Measurements from ENCODE around the gene PRICKLE2. TPM values are rescaled to one million over a fixed set of nuclear protein-coding genes. Genes with fewer than 3 reads are reported as not detected.

Gene PRICKLE2
- total and polyA plus RNA-seq, 2 donors (not counting 1 experiment from before 2014, with no cell fraction given) = 14.1 to 29.4 TPM

GRCh38 chr3:64057231-64057630 lies 168.0 kb downstream of the PRICKLE2 start:
- TF ChIP-seq CTCF (conservative IDR thresholded peaks at IDR 0.05 in 1 of 2, IDR thresholded peaks at IDR 0.05 in 1 of 2; ENCODE audit: low read depth in 1 of 2, low read length in 2 of 2) (no peak), EZH2 (IDR thresholded peaks at IDR 0.05; ENCODE audit: low read length, missing control alignments) (no peak)
- Histone ChIP-seq H3K9ac (ENCODE audit: insufficient read depth, low read length) (no peak overlapping the region), H4K20me1 (ENCODE audit: control insufficient read depth, extremely low read depth, insufficient read depth, low read length) (no peaks in the 10 kb centered on the region), H3K27ac (ENCODE audit: insufficient read depth, low read length) (no peak overlapping the region), H2AFZ (ENCODE audit: low read length) (no peak overlapping the region), H3K36me3 (ENCODE audit: control insufficient read depth, insufficient read depth, low read length) (no peaks in the 10 kb centered on the region), H3K27me3 (ENCODE audit: control insufficient read depth, insufficient read depth, low read length) (no peaks in the 10 kb centered on the region), H3K4me2 (ENCODE audit: extremely low read depth, insufficient read depth, low read length) (no peak overlapping the region), H3K9me3 (ENCODE audit: control insufficient read depth, insufficient read depth, low read depth, low read length) (no peaks in the 10 kb centered on the region), H3K4me1 (ENCODE audit: control insufficient read depth, extremely low read depth, insufficient read depth, low read length) (no peaks in the 10 kb centered on the region), H3K4me3 (replicated peaks in 1 of 4; ENCODE audit: control extremely low read depth in 1 of 4, insufficient read depth in 1 of 4, low read depth in 3 of 4, low read length in 4 of 4) (no peak overlapping the region), H3K79me2 (ENCODE audit: control insufficient read depth, insufficient read depth, low read length) (no peaks in the 10 kb centered on the region)
- DNase-seq (ENCODE audit: low read depth in 2 of 2) = no peak

GRCh38 chr3:64056606-64057180 lies 168.6 kb downstream of the PRICKLE2 start:
- Histone ChIP-seq H3K36me3 (ENCODE audit: control insufficient read depth, insufficient read depth, low read length) (no peaks in the 10 kb centered on the region), H3K79me2 (ENCODE audit: control insufficient read depth, insufficient read depth, low read length) (no peaks in the 10 kb centered on the region), H4K20me1 (ENCODE audit: control insufficient read depth, extremely low read depth, insufficient read depth, low read length) (no peaks in the 10 kb centered on the region), H3K9ac (ENCODE audit: insufficient read depth, low read length) (no peak overlapping the region), H3K4me1 (ENCODE audit: control insufficient read depth, extremely low read depth, insufficient read depth, low read length) (no peaks in the 10 kb centered on the region), H2AFZ (ENCODE audit: low read length) (no peak overlapping the region), H3K27ac (ENCODE audit: insufficient read depth, low read length) (no peak overlapping the region), H3K4me3 (replicated peaks in 1 of 4; ENCODE audit: control extremely low read depth in 1 of 4, insufficient read depth in 1 of 4, low read depth in 3 of 4, low read length in 4 of 4) (no peak overlapping the region), H3K4me2 (ENCODE audit: extremely low read depth, insufficient read depth, low read length) (no peak overlapping the region), H3K9me3 (ENCODE audit: control insufficient read depth, insufficient read depth, low read depth, low read length) (no peaks in the 10 kb centered on the region), H3K27me3 (ENCODE audit: control insufficient read depth, insufficient read depth, low read length) (no peaks in the 10 kb centered on the region)
- TF ChIP-seq EZH2 (IDR thresholded peaks at IDR 0.05; ENCODE audit: low read length, missing control alignments) (no peak), CTCF (conservative IDR thresholded peaks at IDR 0.05 in 1 of 2, IDR thresholded peaks at IDR 0.05 in 1 of 2; ENCODE audit: low read depth in 1 of 2, low read length in 2 of 2) (no peak)
- DNase-seq (ENCODE audit: low read depth in 2 of 2) = peak in 1 of 2 donors; percentile 96

- Histone ChIP-seq H3K36me3 (ENCODE audit: control insufficient read depth, insufficient read depth, low read length) (no peaks in the 10 kb centered on the region), H3K4me2 (ENCODE audit: extremely low read depth, insufficient read depth, low read length) (no peak overlapping the region), H3K79me2 (ENCODE audit: control insufficient read depth, insufficient read depth, low read length) (no peaks in the 10 kb centered on the region), H4K20me1 (ENCODE audit: control insufficient read depth, extremely low read depth, insufficient read depth, low read length) (no peaks in the 10 kb centered on the region), H3K9me3 (ENCODE audit: control insufficient read depth, insufficient read depth, low read depth, low read length) (no peaks in the 10 kb centered on the region), H3K9ac (ENCODE audit: insufficient read depth, low read length) (no peak overlapping the region), H3K27me3 (ENCODE audit: control insufficient read depth, insufficient read depth, low read length) (no peaks in the 10 kb centered on the region), H3K4me1 (ENCODE audit: control insufficient read depth, extremely low read depth, insufficient read depth, low read length) (no peaks in the 10 kb centered on the region), H3K27ac (ENCODE audit: insufficient read depth, low read length) (no peak overlapping the region), H2AFZ (ENCODE audit: low read length) (no peak overlapping the region), H3K4me3 (replicated peaks in 1 of 4; ENCODE audit: control extremely low read depth in 1 of 4, insufficient read depth in 1 of 4, low read depth in 3 of 4, low read length in 4 of 4) (no peak overlapping the region)
- TF ChIP-seq EZH2 (IDR thresholded peaks at IDR 0.05; ENCODE audit: low read length, missing control alignments) = no peak
- no peak for TF ChIP-seq CTCF (conservative IDR thresholded peaks at IDR 0.05 in 1 of 2, IDR thresholded peaks at IDR 0.05 in 1 of 2; ENCODE audit: low read depth in 1 of 2, low read length in 2 of 2)
- DNase-seq (ENCODE audit: low read depth in 2 of 2) = no peak
Observed at GRCh38 chr3:64055076-64055475, 170.2 kb downstream of the PRICKLE2 start.
